ENCODE data around the gene FAM174B.

- TF ChIP-seq CEBPB (IDR thresholded peaks at IDR 0.05) (no peak), EP300 (IDR thresholded peaks at IDR 0.05; ENCODE audit: borderline replicate concordance) (no peak), REST (IDR thresholded peaks at IDR 0.05; ENCODE audit: low read depth) (no peak), RAD21 (IDR thresholded peaks at IDR 0.05; ENCODE audit: low read depth) (no peak), MAX (IDR thresholded peaks at IDR 0.05) (no peak)
Measured at GRCh38 chr15:92633001-92633400, 22.6 kb downstream of the FAM174B start.

All from Ishikawa (cell line).